Nephron progenitor cell (in vitro differentiated cells): ENCODE results near the gene GPR146.

ENCODE experiments used
- DNase-seq: peaks from one replicate; pipeline ENCODE4 v3.0.0; 2021
- H3K27ac Mint-ChIP-seq: 2 replicates; pipeline ENCODE4 v1.8.0; 2021; ENCODE audit warnings: mild to moderate bottlenecking, moderate library complexity, mixed read lengths
- H3K27me3 Mint-ChIP-seq: 2 replicates; pipeline ENCODE4 v1.8.0; 2021; ENCODE audit warnings: mild to moderate bottlenecking, low read depth, mixed read lengths; ENCODE audit not compliant: poor library complexity
- H3K36me3 Mint-ChIP-seq: 2 replicates; pipeline ENCODE4 v1.8.0; 2021; ENCODE audit warnings: low read depth, mixed read lengths
- H3K4me1 Mint-ChIP-seq: 2 replicates; pipeline ENCODE4 v1.8.0; 2021; ENCODE audit warnings: mixed read lengths
- H3K4me3 Mint-ChIP-seq: 2 replicates; pipeline ENCODE4 v1.8.0; 2021; ENCODE audit warnings: mild to moderate bottlenecking, moderate library complexity, mixed read lengths
- H3K9me3 Mint-ChIP-seq: 2 replicates; pipeline ENCODE4 v1.8.0; 2021; ENCODE audit warnings: mild to moderate bottlenecking, moderate library complexity, mixed read lengths
- TF ChIP-seq, protein P1 (sequence below): fragments of 200-600 bp; sonication (generic); IDR thresholded peaks from 2 replicates; pipeline ENCODE4 v1.5.0; 2021; ENCODE audit warnings: antibody characterized with exemption

Gene GPR146

DNA sequence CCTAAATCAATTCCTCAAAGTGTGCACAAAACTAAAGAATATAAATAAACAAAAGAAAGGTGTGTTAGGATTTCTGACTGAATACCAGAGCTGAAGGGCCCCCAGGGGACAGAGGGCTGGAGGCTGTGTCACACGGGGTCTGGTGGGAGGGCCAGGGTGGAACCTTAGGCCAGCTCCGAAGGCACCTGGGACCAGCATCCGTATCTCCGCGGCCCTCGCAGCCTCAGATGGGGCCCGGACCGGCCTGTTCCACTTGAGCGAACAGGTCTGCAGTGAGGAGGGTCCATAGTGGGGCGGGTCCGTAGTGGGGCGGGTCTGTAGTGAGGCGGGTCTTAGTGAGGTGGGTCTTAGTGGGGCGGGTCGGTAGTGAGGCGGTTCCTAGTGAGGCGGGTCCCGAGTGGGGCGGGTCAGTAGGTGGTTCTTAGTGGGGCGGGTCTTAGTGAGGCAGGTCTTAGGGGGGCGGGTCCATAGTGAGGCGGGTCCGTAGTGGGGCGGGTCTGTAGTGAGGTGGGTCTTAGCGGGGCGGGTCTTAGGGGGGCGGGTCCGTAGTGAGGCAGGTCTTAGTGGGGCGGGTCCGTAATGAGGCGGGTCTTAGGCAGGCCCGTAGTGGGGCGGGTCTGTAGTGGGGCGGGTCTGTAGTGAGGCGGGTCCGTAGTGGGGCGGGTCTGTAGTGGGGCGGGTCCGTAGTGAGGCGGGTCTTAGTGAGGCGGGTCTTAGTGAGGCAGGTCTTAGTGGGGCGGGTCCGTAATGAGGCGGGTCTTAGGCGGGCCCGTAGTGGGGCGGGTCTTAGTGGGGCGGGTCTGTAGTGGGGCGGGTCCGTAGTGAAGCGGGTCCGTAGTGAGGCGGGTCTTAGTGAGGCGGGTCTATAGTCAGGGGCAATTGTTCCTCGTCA, 15.1 kb downstream of the GPR146 start:
- Mint-ChIP-seq H3K27ac (no peak overlapping the region), H3K27me3 (peaks cover 2% of the 10 kb centered on the region), H3K9me3 (no peaks in the 10 kb centered on the region), H3K4me1 (peaks cover 70% of the 10 kb centered on the region), H3K4me3 (peak overlapping the region; percentile 61), H3K36me3 (no peaks in the 10 kb centered on the region)
- TF ChIP-seq, protein P1, sequence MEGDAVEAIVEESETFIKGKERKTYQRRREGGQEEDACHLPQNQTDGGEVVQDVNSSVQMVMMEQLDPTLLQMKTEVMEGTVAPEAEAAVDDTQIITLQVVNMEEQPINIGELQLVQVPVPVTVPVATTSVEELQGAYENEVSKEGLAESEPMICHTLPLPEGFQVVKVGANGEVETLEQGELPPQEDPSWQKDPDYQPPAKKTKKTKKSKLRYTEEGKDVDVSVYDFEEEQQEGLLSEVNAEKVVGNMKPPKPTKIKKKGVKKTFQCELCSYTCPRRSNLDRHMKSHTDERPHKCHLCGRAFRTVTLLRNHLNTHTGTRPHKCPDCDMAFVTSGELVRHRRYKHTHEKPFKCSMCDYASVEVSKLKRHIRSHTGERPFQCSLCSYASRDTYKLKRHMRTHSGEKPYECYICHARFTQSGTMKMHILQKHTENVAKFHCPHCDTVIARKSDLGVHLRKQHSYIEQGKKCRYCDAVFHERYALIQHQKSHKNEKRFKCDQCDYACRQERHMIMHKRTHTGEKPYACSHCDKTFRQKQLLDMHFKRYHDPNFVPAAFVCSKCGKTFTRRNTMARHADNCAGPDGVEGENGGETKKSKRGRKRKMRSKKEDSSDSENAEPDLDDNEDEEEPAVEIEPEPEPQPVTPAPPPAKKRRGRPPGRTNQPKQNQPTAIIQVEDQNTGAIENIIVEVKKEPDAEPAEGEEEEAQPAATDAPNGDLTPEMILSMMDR, result no peak
- DNase-seq, result peak; percentile 70

DNA sequence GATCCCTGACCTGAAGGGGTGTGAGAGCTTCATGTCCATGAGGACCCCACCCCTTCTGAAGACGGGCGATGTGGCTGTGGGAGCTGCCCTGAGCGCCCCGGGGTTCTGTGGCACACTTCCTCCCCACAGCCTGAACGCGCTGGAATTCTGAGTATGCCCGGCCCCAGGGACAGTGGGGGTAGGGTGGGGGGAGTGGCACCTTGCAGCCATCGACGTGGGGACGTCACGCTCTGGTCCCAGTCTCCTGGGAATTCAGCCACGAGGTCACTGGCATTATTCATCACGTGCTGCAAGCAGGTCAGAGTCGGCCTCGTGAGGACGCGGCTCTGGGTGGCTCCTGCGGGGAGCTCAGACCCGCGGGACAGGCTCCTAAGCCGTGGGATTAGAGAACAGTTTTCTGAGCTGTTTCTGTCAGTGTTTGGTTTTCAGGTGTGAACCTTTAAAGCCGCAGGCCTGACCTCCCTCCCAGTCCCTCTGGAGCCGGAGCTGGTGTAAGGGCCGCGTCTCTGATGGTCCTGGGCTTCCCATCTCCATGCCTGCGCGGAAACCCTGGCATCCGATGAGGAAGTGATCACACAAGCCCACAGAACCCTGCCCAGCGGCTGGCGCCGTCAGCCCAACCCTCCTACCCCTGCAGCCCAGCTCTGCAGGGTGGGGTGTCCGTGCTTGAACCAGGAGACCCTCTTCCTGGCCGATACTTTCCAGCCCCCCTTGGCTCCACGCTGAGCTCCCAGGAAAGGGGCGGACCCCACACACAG, 16.1 kb downstream of the GPR146 start:
- peak overlapping the region; percentile 61 for H3K4me3 Mint-ChIP-seq
- peak; percentile 39 for DNase-seq
- peaks cover 66% of the 10 kb centered on the region for H3K4me1 Mint-ChIP-seq
- H3K27ac Mint-ChIP-seq, result no peak overlapping the region
- H3K27me3 Mint-ChIP-seq, result peaks cover 2% of the 10 kb centered on the region
- TF ChIP-seq, protein P1, result no peak
- H3K9me3 Mint-ChIP-seq, result no peaks in the 10 kb centered on the region
- H3K36me3 Mint-ChIP-seq, result no peaks in the 10 kb centered on the region

DNA sequence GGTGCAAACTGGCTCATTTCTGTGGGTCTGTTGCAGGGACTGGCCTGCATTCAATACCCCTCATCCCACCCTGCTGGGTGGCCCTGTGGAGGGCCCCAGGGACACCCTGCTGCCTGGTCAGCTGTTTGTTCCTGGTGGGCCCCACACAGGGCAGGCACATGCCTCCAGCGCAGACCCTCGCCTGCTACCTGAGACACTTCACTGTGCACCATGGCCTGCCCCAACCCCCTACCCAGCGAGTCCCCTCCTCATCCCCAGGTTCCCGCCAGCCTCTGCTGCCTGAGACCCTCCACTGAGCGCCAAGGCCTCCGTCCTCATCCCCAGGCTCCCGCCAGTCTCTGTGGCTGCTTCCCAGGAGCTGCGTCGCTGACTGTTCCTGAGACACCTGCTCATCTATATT, 16.8 kb downstream of the GPR146 start:
- Mint-ChIP-seq H3K4me1 (peaks cover 67% of the 10 kb centered on the region), H3K27ac (no peak overlapping the region)
- TF ChIP-seq, protein P1, result no peak

DNA sequence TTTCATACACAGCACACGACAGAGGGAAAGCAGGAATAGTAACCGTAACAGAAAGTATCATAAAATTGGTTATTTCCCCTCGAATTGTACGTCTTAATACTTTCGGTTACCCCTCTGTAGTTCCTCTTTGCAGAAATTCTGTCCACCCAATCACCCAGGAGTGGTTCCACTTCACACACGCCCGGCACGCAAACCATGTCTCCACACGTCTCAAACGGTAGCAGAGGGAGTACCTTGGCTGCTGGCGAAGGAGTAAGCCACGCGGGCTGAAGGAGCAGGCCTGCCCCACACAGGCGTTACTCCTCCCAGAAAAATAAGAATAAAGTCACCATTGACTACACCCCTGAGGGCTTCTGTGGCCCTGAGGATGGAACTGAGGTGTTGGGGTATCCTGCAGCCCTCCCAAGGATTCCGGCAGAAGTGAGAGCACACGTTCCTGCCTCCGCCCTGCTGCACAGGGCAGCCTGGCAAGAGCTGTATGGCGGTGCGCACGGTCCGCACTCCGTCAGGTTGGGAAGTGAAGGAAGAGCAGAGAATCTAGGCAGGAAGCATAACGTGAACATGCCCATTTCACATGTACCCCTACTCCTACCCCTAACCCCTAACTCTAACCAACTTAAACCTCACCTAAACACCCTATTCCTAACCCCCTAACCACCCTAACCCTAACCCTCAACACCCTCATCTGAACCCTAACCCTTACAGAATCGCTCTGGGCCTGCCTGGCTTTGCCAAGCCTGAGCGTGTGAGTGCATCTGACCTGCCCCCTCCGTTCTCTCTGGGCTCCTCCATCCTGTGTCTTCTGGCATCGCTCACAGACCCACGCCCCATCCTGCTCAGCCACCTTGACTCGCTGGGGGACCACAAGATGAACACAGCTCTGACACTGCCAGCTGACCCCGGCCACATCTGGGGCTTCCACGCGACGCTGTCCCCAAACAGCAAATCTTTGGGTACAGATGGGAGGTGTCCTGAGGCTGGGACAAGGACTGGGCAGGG, 18.2 kb downstream of the GPR146 start:
- Mint-ChIP-seq H3K36me3 (no peaks in the 10 kb centered on the region), H3K4me1 (peaks cover 55% of the 10 kb centered on the region), H3K27ac (no peak overlapping the region), H3K4me3 (no peak overlapping the region), H3K9me3 (no peaks in the 10 kb centered on the region), H3K27me3 (peaks cover 2% of the 10 kb centered on the region)
- TF ChIP-seq, protein P1, result no peak
- DNase-seq, result no peak

More for the DNA sequence above, 16.8 kb downstream of the GPR146 start:
- DNase-seq, result no peak
- peaks cover 2% of the 10 kb centered on the region for H3K27me3 Mint-ChIP-seq
- H3K9me3 Mint-ChIP-seq, result no peaks in the 10 kb centered on the region
- H3K36me3 Mint-ChIP-seq, result no peaks in the 10 kb centered on the region
- no peak overlapping the region for H3K4me3 Mint-ChIP-seq

DNA sequence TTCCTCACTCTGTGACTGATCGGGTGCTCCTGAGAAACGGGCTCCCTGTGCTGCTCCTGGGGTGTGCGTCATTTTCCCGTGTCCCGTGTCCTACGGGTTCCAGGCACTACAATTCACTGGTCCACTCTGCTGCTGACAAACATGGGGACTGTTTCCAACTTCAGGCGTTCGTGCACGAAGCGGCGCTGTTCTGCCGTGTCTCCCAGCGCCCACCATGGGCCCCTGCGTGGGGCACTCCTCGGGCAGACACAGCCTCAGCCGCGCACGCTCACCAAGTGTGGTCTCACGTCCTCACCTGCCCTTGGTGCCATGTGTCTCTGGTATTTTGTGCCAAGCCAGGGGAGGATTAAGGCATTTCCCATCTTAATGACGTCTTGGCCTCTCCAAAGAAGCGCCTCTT, 19.0 kb downstream of the GPR146 start:
- peaks cover 56% of the 10 kb centered on the region for H3K4me1 Mint-ChIP-seq
- H3K9me3 Mint-ChIP-seq, result no peaks in the 10 kb centered on the region
- no peak overlapping the region for H3K4me3 Mint-ChIP-seq
- TF ChIP-seq, protein P1, result no peak
- no peaks in the 10 kb centered on the region for H3K36me3 Mint-ChIP-seq
- H3K27ac Mint-ChIP-seq, result no peak overlapping the region
- no peak for DNase-seq
- H3K27me3 Mint-ChIP-seq, result peaks cover 2% of the 10 kb centered on the region
